ENCODE results near the gene SORBS2.

SORBS2 gene

GRCh38 chr4:185836241-185837084, 24.5 kb upstream of the SORBS2 start:
- no peak for DNase-seq (ENCODE audit: low read depth in 3 of 3)

GRCh38 chr4:185835814-185836213, 23.8 kb upstream of the SORBS2 start:
- no peak for DNase-seq (ENCODE audit: low read depth in 3 of 3)

- no peak for DNase-seq (ENCODE audit: low read depth in 3 of 3)
Observed at GRCh38 chr4:185835336-185835735, 23.3 kb upstream of the SORBS2 start.

- no peak for DNase-seq (ENCODE audit: low read depth in 3 of 3)
Observed at GRCh38 chr4:185834778-185835177, 22.8 kb upstream of the SORBS2 start.

- no peak for DNase-seq (ENCODE audit: low read depth in 3 of 3)
Observed at GRCh38 chr4:185834088-185834487, 22.1 kb upstream of the SORBS2 start.

- no peak for DNase-seq (ENCODE audit: low read depth in 3 of 3)
Observed at GRCh38 chr4:185833055-185833598, 21.1 kb upstream of the SORBS2 start.

GRCh38 chr4:185831125-185831815, 19.3 kb upstream of the SORBS2 start:
- DNase-seq (ENCODE audit: low read depth in 3 of 3), result no peak

- no peak for DNase-seq (ENCODE audit: low read depth in 3 of 3)
Observed at GRCh38 chr4:185830263-185830994, 18.4 kb upstream of the SORBS2 start.

GRCh38 chr4:185826381-185826780, 14.4 kb upstream of the SORBS2 start:
- DNase-seq (ENCODE audit: low read depth in 3 of 3), result no peak

- DNase-seq (ENCODE audit: low read depth in 3 of 3), result no peak
Observed at GRCh38 chr4:185825737-185826136, 13.7 kb upstream of the SORBS2 start.

- no peak for DNase-seq (ENCODE audit: low read depth in 3 of 3)
Observed at GRCh38 chr4:185822791-185823190, 10.8 kb upstream of the SORBS2 start.

GRCh38 chr4:185821029-185821419, 9.0 kb upstream of the SORBS2 start:
- DNase-seq (ENCODE audit: low read depth in 3 of 3), result no peak

GRCh38 chr4:185820146-185821028, 8.4 kb upstream of the SORBS2 start:
- no peak for DNase-seq (ENCODE audit: low read depth in 3 of 3)

- no peak for DNase-seq (ENCODE audit: low read depth in 3 of 3)
Observed at GRCh38 chr4:185819144-185819543, 7.2 kb upstream of the SORBS2 start.

GRCh38 chr4:185817403-185817818, 5.4 kb upstream of the SORBS2 start:
- no peak for DNase-seq (ENCODE audit: low read depth in 3 of 3)

GRCh38 chr4:185813133-185813532, 1.1 kb upstream of the SORBS2 start:
- no peak for DNase-seq (ENCODE audit: low read depth in 3 of 3)

GRCh38 chr4:185810746-185811508, 1.1 kb downstream of the SORBS2 start:
- no peak for DNase-seq (ENCODE audit: low read depth in 3 of 3)

- no peak for DNase-seq (ENCODE audit: low read depth in 3 of 3)
Observed at GRCh38 chr4:185809533-185810071, 2.4 kb downstream of the SORBS2 start.

GRCh38 chr4:185809121-185809520, 2.9 kb downstream of the SORBS2 start:
- DNase-seq (ENCODE audit: low read depth in 3 of 3), result no peak

GRCh38 chr4:185805979-185806378, 6.0 kb downstream of the SORBS2 start:
- no peak for DNase-seq (ENCODE audit: low read depth in 3 of 3)

All from stimulated activated CD4-positive, alpha-beta T cell treated with anti-CD3 and anti-CD28 coated beads, TNF-alpha, amount 100 ng/mL, for 48 hours (primary cell).